ENCODE data around the gene AIP.

The AIP gene

DNA sequence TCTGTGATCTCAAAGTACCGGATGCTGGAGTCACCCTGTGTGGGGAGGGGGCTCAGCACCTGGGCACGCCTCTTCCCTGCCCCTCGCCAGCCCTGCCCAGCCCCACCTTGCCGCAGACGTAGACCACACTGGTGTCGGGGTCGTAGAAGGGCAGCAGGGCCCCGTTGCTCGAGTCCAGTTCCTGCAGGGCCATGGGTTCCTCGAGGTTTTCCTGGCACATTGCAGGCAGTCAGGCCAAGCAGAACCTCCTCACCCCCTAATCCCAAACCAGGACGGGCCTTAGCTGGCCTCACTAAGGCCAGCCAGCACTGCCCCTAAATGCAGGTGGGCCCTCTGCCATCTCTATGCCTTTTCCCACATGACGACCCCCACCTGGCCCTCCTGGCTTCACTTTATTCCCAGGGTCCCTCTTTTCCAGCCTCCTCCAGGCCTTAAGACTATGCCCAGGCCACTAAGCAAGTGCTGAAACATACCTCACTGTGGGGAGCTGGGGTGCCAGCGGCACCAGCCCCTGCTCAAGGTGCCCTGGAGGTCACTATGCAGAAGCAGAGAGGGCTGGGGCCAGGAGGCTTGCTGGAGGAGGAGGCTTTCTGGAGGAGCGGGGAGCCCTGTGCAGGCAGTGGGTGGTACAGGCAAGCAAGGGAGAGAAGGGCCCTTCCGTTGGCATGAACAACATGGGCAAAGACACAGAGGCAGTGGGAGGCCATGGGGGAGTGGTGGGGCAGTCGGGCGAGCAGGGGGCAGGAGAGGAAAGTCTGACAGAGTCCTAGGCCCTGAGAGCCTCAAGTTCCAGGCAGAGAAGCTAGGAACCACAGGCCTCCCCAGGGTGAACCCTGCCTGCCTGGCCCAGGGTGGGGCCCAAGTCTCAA, 42.4 kb upstream of the AIP start:
- peaks cover 17% of the 10 kb centered on the region; the same call in 1 of the 2 replicates for H3K4me1 ChIP-seq (ENCODE audit: insufficient read depth, low read length)
- H3K36me3 ChIP-seq (ENCODE audit: insufficient read depth, low read length): 0 out of 2 replicates have a peak, but pooled peaks cover 7% of the 10 kb centered on the region
- no peaks in the 10 kb centered on the region for H3K9me3 ChIP-seq (ENCODE audit: control insufficient read depth, insufficient read depth, low read length)
- no peak overlapping the region for H3K9ac ChIP-seq (ENCODE audit: low read depth, low read length)

DNA sequence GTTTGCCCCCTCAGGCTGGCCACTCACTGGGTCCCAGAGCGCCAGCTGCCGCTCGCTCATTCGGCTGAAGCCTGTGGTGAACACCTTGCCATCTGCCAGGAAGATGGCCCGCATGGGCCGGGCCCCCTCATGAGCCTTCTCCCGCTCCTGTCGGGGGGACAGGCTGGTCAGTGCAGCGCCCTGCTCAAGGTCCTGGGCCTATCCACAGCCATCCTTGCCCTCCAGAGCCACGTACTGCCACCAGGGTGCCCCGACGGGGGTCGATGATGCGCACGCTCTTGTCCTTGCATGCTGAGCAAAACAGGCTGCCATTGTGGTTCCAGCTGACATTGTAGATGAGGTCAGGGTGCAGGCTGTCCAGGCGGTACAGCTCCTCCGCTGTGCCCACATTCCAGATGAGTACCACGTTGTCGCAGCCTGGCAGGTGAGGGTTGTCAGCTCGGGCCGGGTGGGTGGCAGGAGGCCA, 41.7 kb upstream of the AIP start:
- 0 out of 2 replicates have a peak, but pooled peaks cover 7% of the 10 kb centered on the region for H3K36me3 ChIP-seq (ENCODE audit: insufficient read depth, low read length)
- no peak overlapping the region for H3K9ac ChIP-seq (ENCODE audit: low read depth, low read length)
- peaks cover 15% of the 10 kb centered on the region; the same call in 1 of the 2 replicates for H3K4me1 ChIP-seq (ENCODE audit: insufficient read depth, low read length)

GRCh38 chr11:67441731-67442351, 41.0 kb upstream of the AIP start:
- no peaks in the 10 kb centered on the region for H3K9me3 ChIP-seq (ENCODE audit: control insufficient read depth, insufficient read depth, low read length)
- no peak overlapping the region for H3K9ac ChIP-seq (ENCODE audit: low read depth, low read length)
- 0 out of 2 replicates have a peak, but pooled peaks cover 7% of the 10 kb centered on the region for H3K36me3 ChIP-seq (ENCODE audit: insufficient read depth, low read length)
- H3K4me1 ChIP-seq (ENCODE audit: insufficient read depth, low read length): peaks cover 10% of the 10 kb centered on the region; the same call in 1 of the 2 replicates

More for the DNA sequence above, 41.7 kb upstream of the AIP start:
- H3K9me3 ChIP-seq (ENCODE audit: control insufficient read depth, insufficient read depth, low read length): no peaks in the 10 kb centered on the region

DNA sequence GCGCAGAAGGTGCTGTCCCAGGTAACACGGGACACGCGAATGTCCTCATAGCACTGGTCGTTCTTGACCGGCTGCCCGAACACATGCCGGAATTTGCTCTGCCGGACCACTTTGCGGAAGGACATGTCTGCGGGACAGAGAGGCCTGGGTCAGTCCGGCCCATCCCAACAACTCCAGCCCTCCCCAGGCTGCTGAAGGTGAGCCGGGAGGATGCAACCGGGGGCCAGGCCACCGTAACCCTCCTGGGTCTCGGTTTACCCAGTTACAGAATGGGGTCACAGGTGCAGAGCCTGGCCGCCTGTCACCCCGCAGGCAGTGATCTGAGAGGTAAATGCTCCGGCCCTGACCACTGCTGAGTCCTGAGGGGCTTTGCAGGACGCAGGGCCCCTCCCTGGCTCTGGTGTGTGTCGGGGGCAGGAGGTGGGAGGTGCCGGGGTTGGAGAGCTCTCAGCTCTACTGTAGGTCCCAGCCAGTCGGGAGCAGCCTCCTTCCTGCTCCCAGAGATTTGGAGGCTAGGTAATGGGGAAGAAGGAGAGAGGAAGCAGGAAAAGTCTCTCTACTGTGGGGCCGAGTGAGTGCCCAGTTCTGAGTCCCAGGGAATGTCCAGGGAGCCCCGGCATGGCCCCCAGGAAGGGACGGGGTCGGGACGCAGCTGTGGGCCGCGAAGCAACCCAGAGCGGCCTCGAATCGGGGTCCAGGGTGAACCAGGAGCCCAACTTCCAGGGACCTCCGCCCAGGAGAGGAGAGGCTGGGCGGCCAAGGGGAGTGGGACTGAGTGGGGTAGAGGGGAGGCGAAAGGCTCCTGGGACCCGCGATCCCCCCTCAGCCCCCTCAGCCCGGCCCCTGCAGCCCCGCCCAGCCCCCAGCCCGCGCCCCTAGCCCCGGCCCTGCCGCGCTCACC, 40.1 kb upstream of the AIP start:
- Histone ChIP-seq H3K9me3 (ENCODE audit: control insufficient read depth, insufficient read depth, low read length) (no peaks in the 10 kb centered on the region), H3K36me3 (ENCODE audit: insufficient read depth, low read length) (0 out of 2 replicates have a peak, but pooled peaks cover 5% of the 10 kb centered on the region), H3K9ac (ENCODE audit: low read depth, low read length) (peak overlapping the region; percentile 83), H3K4me1 (ENCODE audit: insufficient read depth, low read length) (peaks cover 3% of the 10 kb centered on the region; the same call in 1 of the 2 replicates)

- 0 out of 2 replicates have a peak, but pooled peaks cover 3% of the 10 kb centered on the region for H3K36me3 ChIP-seq (ENCODE audit: insufficient read depth, low read length)
Measured at GRCh38 chr11:67445515-67445914, 37.3 kb upstream of the AIP start.

DNA sequence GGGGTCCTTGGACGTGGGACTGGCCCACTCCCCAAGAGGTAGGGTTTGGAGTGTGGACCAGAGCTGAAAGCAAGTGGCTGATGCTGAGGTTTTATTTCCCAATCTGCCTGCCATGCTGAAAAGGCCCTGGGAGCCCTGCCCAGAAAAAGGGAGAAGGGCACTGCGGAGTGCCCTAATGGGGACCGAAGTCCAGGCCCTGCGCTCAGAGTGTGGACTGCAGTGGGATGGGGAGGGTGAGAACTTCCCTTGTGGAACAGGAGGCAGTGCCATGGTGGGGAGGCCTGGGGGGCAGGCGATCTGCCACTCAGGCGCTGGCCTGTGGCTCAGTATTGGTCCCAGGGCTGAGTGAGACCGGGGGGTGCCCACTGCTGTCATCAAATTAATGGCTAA, 34.6 kb upstream of the AIP start:
- Histone ChIP-seq H3K4me1 (ENCODE audit: insufficient read depth, low read length) (no peaks in the 10 kb centered on the region), H3K9ac (ENCODE audit: low read depth, low read length) (no peak overlapping the region), H3K9me3 (ENCODE audit: control insufficient read depth, insufficient read depth, low read length) (no peaks in the 10 kb centered on the region), H3K36me3 (ENCODE audit: insufficient read depth, low read length) (no peaks in the 10 kb centered on the region)

More at GRCh38 chr11:67445515-67445914, 37.3 kb upstream of the AIP start:
- Histone ChIP-seq H3K9me3 (ENCODE audit: control insufficient read depth, insufficient read depth, low read length) (no peaks in the 10 kb centered on the region), H3K4me1 (ENCODE audit: insufficient read depth, low read length) (no peaks in the 10 kb centered on the region), H3K9ac (ENCODE audit: low read depth, low read length) (no peak overlapping the region)

DNA sequence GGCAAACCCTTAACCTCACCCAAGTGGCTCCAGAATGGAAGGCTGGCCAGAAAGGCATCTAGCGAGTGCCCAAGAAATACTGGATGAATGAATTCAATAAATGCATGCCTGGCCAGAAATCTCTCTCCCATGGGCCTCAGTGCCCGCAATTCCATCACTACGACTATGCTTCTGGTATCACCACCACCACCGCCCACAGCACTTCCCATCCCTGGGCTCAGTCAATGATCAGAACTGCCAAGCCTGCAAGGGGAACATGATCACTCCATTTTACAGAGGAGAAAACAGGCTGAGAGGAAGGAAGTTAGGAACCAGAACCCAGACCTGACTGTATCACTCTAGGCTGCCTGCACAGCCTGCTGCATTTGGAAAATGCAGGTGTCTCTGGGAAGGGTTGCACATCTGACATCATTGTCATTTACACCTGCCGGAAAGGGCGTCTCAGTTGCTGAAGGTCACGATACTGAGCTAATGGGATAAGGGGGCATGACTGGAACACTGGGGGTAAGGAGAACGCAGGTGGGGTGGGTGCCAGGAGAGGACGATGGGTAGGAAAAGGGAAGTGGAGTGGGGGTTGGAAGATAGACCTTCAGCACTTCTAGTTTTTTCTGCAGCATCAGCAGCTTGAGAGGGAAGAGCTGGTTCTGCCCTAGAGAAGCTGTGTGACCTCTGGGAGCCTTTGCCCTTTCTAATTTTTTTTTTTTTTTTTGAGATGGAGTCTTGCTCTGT, 33.5 kb upstream of the AIP start:
- no peak overlapping the region for H3K9ac ChIP-seq (ENCODE audit: low read depth, low read length)
- no peaks in the 10 kb centered on the region for H3K36me3 ChIP-seq (ENCODE audit: insufficient read depth, low read length)
- H3K9me3 ChIP-seq (ENCODE audit: control insufficient read depth, insufficient read depth, low read length): no peaks in the 10 kb centered on the region
- H3K4me1 ChIP-seq (ENCODE audit: insufficient read depth, low read length): no peaks in the 10 kb centered on the region

GRCh38 chr11:67450796-67451657, 31.8 kb upstream of the AIP start:
- no peak overlapping the region for H3K9ac ChIP-seq (ENCODE audit: low read depth, low read length)
- H3K4me1 ChIP-seq (ENCODE audit: insufficient read depth, low read length): no peaks in the 10 kb centered on the region
- no peaks in the 10 kb centered on the region for H3K9me3 ChIP-seq (ENCODE audit: control insufficient read depth, insufficient read depth, low read length)
- H3K36me3 ChIP-seq (ENCODE audit: insufficient read depth, low read length): no peaks in the 10 kb centered on the region

DNA sequence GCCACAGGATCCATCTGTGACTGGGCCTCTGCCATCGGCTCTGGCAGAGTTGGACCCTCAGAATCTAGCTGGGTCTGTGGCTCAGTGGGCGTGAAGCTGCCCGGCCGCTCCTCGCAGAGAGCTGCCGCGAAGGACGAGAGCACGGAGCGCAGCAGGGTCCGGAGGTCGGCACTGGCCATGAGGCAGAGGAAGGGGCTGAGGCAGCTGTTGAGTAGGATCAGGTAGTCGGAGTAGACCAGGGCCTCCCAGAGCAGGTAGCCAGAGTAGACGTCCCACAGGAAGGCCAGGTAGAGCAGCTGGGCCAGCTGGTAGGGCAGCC, 31.2 kb upstream of the AIP start:
- Histone ChIP-seq H3K36me3 (ENCODE audit: insufficient read depth, low read length) (no peaks in the 10 kb centered on the region), H3K9me3 (ENCODE audit: control insufficient read depth, insufficient read depth, low read length) (no peaks in the 10 kb centered on the region), H3K4me1 (ENCODE audit: insufficient read depth, low read length) (no peaks in the 10 kb centered on the region), H3K9ac (ENCODE audit: low read depth, low read length) (no peak overlapping the region)

DNA sequence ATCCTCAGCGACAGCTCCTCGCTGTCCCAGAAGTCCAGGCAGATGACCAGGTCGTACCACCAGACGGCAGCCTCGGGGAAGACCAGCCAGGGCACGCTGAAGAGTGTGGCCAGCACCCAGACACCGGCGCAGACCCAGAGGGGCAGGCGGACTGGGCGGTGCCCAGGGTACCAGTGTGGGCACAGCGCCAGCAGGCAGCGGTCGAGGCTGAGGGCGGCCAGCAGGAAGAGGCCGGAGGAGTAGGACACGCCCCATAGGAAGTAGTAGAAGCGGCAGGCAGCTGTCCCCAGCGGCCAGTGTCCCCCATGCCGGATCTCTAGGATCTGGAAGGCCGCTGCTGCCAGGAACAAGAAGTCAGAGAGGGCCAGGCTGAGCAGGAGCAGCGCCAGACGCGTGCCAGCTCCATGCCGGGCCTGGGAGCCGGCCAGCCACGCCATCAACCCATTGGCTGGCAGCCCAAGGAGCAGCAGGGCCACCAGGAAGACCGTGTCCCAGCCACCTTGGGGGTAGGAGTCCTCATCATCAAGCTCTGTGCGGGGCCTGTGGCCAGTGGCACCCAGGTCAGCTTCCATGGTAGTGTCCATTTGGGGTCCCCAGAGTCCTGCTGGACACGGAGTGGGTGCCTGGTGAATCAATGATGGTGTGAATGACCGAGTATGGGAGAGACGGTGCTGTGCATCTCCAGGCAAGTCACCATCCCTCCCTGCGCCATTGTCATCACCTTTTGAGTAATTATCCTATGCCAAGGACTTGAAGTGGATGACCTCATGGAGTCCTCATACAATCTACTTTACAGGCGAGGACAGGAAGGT, 30.5 kb upstream of the AIP start, which contains the start of gene GPR152:
Gene GPR152, minus strand, starts transcription at position 589 of the 812 bp plus-strand sequence. Its CDS starts 5 bp downstream, at position 584.
- no peaks in the 10 kb centered on the region for H3K36me3 ChIP-seq (ENCODE audit: insufficient read depth, low read length)
- no peak within 1 kb of the TSS for H3K9ac ChIP-seq (ENCODE audit: low read depth, low read length)
- H3K9me3 ChIP-seq (ENCODE audit: control insufficient read depth, insufficient read depth, low read length): no peaks in the 10 kb centered on the region
- H3K4me1 ChIP-seq (ENCODE audit: insufficient read depth, low read length): no peaks in the 10 kb centered on the region

DNA sequence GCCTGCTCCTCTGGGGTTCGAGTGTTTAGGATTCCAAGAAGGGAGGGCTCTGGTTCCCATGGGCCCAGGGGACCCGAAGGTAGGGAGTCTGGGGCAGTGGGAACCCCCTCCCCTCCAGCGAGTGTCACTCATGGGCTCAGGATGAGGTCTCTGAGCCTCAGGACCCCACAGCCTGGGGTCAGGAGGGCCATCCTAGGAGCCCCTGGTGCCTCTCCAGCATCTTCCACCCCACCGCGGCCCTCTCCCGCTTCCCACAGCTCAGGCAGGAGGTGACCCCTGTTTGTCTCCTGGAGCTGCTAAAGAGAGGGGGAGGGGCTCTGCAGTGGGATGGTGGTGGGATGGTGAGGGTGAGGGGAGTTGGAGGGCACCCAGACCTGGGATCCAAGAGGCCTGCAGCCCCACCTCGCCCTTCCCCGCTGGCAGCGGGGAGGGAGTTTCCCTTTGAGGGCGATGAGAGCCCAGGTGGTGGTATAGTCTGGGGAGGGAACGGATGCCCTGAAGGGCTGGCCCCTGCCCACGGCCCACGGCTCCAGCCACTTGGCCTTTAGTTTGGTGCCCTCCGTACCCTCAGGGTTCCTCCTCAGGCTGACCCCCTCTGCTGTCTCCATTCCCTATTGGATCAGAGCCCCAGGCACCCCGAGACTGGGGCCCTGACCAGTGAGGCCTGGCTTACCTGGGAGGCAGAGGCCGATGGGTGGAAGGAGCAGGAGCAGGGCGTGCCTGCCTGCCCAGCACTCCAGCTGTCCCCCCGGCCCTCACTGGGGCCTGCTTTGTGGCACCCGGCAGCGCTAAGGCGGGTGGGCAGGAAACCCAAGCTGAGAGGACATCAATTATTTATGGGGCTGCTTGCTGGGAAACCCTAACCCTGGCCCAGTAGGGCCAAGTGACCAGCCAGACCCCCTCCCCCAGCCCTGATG, 28.8 kb upstream of the AIP start:
- Histone ChIP-seq H3K9ac (ENCODE audit: low read depth, low read length) (no peak overlapping the region), H3K9me3 (ENCODE audit: control insufficient read depth, insufficient read depth, low read length) (no peaks in the 10 kb centered on the region), H3K4me1 (ENCODE audit: insufficient read depth, low read length) (no peaks in the 10 kb centered on the region), H3K36me3 (ENCODE audit: insufficient read depth, low read length) (no peaks in the 10 kb centered on the region)
